Renal cortex interstitium (tissue), 11 donors: ENCODE results near the gene GPC6. TPM values are rescaled to one million over a fixed set of nuclear protein-coding genes. Genes with fewer than 3 reads are reported as not detected.
A peak's percentile ranks its signal among the peaks of the same experiment; 100 is the strongest.

Experiments used
- DNase-seq, 11 donors: peaks; one replicate each; pipeline ENCODE4 v3.0.0-alpha.2; 2013; ENCODE audit warnings: low read depth in 9 of 11, low spot score in 4 of 11; ENCODE audit errors: extremely low read depth in 1 of 11
- polyA plus RNA-seq, 3 donors: library from polyadenylated mRNA; unstranded; fragments of 120-200 nt; gene quantifications; one replicate each; pipeline ENCODE4 v1.2.1, GENCODE V29; 2013; ENCODE audit not compliant: insufficient read length in 3 of 3

Gene GPC6
- polyA plus RNA-seq, 3 donors: 54.1 to 67.2 (median 57.5) TPM

DNA sequence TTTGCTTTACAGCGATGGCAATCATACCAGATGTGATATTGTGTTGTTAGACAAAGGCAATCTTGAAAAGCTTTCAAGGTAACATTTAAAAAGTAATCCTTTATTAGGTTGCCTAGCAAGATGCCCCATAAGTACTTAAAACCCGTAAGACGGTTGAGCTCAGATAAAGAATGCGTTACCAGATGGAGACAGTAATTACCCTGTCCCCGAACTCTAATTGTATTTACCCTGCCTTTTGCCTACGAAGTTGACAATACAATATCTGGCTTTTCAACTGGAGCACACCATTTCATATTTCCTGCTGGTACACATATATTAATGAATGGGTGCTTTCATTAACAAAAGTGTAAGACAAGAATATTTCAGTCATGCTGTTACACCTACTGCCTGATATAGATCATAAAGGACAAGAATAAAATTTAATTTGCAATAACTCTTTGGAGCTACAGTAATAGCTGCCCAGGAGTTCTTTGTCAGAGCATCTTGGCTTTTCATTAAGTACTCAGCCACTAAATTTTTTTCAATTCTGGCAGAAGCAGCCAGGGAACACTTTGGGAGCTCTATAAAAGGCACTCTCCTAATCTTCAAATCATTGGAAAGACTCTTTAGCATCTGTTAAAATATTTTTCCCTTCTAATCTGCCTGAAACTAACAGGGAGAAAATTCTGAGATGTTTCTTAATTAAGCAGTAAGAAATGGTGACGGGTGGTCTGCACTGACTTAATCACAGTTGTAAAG, 1189.1 kb downstream of the GPC6 start:
- no peak for DNase-seq

DNA sequence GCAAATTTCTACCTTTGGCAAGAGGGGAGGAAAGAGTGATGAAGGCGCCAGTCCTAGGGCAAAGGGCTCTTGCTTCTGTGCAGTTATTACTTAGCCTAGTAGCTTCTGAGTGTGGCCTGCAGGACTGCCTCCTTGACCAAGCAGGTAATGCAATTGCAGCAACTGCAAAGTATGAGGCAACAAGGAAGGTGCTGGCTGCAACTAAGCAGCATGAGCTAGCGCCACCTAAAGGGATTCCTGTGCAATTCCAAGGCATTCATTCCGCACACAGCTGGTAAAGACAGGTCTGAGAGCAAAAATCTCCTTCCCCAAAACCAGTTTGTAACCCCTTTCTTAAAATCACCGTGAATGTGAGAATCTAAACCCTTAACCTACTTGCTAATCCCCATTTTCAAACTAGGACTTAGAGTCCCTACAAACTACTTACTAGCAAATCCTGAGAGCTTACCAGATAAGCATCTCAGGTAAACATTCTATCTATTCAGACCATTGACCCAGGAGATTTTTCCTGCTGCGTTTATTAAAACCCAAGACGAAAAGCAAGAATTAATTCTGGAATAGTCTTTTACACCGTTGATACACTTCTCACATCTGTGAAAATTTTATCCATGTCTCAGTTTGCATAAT, 1190.0 kb downstream of the GPC6 start:
- DNase-seq: no peak

DNA sequence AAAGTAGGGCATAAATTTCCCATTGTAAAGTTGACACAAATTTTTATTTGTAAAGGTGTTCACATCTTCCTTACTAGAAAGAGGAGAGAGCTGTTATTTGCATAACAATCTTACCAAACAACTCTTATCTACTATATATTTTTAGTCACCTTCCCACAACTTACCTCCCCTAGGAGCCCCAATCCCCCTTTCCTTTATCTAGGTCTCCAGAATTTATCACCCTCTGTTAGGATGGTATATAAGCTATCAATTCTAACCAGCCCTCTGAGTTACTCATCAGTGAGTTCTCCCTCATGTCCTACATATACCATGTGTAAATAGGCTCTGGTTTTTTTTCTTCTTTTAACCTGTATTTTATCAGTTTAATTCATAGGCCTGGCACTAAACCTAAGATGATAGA, 1190.7 kb downstream of the GPC6 start:
- no peak for DNase-seq

DNA sequence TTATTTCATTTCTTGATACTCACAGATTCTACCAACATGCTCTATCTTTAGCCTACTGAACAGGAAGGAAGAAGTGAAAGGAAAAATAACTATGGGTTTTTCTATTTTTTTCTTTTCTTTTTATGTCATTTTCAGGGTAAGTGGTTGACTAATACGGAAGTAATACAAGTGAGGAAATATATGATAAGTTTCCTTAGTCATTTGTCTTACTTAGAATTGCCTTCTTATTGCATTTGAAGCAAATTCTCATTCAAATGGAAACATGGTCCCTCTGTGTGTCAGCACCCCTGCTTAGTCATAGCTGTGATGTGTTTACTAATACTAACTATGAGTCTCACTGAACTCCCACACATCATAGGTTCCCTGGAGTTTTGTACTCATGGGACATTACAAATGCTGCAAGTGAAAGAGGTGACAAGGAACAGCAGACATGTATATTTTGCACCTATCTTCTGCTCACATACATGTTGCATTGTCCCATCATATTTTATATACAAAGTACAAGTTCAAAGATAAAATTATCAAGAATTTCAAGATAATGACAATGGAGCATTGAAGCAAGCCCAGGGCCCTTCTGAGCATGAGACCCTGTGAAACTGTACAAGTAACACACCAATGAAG, 1192.8 kb downstream of the GPC6 start:
- no peak for DNase-seq

DNA sequence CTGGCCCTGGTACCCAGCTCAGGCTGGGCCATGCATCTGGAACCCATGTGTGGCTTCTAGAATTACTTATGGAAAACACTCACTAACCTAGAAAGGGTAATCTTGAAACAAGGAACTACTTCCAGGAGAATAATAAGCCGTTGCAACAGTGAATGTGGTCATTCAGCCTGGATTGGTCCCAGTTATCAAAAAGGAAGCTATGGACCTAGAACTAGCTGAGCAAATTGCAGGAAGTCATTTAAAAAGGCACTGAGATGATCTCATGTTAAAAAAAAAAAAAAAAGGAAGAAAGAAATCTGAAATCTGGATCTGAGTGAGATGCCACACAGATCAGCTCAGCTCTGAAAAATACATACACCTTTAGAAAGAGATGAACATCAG, 1193.3 kb downstream of the GPC6 start:
- DNase-seq: no peak

DNA sequence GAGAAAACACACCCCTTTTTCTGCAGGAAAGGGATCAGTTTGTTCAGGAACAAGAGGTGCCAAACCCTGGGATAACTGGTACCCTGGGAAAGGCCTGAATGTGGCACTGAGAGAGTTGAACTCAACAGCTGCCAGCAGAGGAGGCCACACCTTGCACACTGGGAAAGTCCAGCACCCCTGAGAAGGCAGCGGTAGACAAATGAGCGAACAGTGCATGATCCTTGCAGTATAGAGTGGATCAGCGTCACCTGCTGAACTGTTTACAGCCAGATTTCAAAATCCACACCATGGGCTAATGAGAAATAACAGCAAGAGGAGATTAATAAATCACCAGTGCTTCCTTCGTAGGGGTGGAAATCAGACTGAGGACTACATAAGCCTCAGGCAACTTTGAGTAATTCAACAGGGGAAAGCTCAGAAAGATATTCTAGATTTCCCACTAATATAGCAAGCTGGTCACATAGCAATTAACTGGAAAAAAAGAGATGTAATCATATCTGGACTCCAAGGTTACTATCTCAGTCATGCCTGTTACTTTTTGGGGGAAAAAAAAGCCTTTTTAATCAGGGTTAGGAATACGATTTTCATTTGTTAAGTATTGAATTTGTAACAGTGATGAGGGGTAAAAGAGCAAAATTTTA, 1200.8 kb downstream of the GPC6 start:
- no peak for DNase-seq

DNA sequence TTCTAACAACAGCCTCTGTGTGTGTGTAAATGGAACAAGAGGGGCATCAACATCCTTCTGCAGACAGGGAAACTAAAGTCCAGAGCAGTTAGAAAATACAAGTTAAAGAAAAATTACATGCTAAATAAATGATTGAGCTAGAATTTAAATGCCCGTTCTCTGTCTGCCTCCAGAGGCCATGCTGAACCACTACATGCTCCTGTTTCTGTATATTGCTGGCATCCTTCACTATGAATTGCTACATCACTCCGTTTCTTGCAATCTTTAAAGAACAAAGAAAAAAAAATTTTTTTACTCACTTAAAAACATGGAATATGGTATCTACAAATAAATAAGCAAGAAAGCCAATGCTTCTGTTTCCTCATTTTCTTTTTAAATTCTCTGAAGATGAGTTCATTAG, 1205.0 kb downstream of the GPC6 start:
- DNase-seq: no peak

DNA sequence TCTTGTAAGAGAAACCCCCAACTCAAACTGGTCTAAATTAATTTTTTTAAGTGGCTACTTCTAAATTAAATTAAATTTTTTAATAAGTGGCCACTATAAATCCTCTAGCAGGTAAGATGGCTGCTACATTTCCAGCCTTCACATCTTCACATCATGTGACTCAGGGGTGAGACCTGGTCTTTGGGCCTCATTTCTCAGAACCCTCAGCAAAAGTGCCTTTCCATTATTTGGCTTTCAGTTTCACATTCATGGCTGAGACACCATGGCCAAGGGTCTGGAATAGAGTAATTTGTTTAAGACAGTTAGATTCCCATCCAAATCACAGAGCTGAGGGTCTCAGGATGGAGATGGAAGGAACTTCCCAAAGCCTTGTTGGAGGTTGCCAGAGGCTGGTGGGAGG, 1205.4 kb downstream of the GPC6 start:
- no peak for DNase-seq

DNA sequence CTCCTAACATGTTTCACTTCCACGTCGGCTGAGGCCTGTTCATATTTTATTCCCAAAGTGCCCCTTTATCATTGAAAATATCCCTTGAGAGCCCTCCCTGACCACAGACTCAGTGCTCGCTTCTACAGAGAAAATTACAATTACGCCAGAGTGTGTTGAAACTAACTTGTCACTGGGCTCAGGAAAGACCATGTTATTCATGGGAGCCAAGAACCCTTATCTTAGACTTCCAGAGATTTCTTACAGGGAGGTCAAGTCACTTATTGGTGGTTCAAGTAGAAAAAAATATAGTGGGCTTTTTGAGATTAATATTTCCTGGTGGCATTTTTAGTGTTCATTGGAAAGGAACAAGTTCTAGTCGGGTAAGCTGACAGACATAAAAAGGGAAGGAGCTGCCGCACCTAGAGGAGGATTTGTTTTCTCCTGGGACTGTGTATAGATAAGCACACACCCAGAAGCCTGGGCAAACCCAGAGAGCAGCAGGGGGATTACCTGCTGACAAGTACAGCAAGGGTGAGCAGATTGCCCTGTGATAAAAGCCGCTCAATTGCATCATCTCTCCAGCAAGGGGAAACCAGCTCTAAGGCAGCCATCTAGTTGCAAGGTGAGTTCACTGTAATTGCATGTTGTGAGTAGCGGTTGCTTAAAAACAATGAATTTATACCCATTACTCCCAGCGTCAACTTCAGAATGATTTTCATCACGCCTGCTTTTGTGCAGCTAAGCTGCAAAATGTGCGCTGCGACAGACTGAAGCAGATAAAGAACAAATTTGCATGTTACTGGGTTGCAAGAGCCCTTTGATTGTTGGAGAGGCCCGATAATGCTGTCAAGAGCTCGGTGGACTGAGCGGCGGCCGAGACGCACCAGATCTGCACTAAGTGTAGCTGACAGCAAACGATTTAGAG, 1206.7 kb downstream of the GPC6 start:
- peak in 1 of 11 donors; percentile 1 for DNase-seq

DNA sequence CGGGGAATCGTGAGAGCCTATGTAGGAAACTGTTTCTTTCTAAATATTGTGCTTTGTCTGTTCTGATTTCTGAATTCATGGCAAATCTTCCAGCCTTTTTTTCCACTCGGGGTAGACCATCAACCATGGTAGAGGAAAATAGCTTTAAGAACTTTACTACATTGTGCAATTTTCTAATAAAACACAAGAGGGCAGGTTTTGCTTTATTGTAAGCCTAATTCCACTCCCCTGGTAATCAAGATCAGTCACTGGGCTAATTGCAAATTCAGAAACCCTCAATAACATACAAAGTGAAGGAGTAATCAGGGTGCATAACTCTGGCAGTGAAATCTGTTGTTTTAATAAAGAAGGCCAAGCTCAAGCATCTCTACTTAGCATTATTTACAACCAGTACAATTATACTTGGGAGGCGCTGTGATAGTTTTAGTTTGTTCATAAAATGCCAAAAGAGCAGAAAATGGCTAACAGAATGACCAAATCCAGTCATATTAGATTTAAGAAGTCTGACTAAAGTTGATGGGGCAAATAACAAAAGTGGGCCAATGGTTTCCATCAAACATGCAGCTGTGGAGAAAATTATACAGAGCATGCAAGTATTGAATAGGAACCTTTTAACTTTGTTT, 1209.1 kb downstream of the GPC6 start:
- peak in 10 of 11 donors; percentile 15 to 60 (median 36) for DNase-seq

DNA sequence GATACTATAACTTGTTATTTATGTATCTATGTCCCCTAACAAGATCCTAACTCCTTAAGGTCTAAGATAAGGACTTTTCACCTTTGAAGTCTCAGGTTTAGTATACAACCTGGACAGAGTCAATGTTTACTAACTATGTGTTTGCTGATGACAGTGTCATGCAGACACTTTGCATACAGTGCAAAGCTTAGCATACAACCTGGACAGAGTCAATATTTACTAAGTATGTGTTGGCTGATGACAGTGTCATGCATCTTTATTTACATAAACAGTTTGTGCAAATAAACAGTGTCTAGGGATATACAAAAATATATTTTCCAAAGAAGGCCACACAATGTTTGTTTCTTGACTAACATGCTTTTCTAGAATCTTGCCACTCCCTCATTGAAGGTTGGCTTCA, 1218.2 kb downstream of the GPC6 start:
- no peak for DNase-seq

DNA sequence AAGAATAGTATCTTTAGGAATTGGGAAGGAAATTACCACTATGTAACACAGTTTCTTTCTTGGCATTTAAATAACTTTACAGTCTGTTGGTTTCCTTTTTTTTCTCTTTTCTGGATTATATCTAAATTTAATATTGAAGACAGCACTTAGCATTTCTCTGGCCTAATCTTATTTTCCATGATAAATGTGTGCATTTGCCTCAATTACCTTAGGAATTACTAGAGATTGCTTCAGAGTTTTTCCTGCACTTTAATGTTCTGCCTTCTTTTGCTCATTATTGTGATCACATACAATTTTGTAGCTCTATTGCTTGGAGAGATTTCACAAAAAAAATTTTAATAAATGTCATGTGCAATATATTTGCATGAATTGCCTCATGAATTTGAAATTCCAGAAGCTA, 1227.7 kb downstream of the GPC6 start:
- no peak for DNase-seq

DNA sequence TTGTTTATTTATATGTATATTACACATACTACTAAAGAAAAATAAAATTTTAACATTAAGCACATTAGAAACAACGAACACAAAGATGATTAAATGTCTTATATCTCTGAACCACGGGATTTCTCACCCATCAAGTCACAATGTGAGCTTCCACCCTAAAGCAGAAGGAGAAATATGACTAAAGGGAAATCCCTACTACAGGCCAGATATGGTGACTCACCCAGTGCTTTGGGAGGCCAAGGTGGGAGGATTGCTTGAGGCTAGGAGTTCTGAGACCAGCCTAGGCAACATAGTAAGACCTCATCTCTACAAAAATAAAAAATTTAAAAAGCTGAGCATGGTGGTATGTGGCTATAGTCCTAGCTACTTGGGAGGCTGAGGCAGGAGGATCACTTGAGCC, 1228.3 kb downstream of the GPC6 start:
- DNase-seq: no peak

DNA sequence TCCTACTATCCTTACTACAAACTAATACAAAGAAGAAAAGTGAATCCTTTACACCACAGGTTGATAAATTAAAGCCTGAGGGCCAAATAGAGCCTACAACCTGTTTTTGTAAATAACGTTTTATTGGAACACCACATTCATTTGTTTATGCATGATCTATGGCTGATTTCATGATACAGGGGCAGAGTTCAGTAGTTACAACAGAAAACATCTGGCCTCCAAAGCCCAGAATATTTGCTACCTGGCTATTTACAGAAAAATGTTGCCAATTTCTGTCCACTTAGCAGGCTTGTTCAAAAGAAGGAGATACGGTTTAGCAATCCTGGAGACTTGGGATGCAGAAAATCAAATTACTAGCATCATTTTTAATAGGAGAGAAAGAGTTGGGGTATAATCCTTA, 1228.8 kb downstream of the GPC6 start:
- no peak for DNase-seq
